HG03342 (cell line): ENCODE data around the gene PKD1.
"Not testable (repeated sequence)": the region's sequence is repeated elsewhere in the genome, so short reads cannot be mapped to it uniquely, and the experiment has no call there.

Source experiments
- ATAC-seq: cut with Tn5 transposase; IDR thresholded peaks from one replicate; pipeline ENCODE4 v1.9.1; 2021; ENCODE audit warnings: mild to moderate bottlenecking, moderate library complexity; ENCODE audit not compliant: unreplicated experiment

PKD1 gene

DNA sequence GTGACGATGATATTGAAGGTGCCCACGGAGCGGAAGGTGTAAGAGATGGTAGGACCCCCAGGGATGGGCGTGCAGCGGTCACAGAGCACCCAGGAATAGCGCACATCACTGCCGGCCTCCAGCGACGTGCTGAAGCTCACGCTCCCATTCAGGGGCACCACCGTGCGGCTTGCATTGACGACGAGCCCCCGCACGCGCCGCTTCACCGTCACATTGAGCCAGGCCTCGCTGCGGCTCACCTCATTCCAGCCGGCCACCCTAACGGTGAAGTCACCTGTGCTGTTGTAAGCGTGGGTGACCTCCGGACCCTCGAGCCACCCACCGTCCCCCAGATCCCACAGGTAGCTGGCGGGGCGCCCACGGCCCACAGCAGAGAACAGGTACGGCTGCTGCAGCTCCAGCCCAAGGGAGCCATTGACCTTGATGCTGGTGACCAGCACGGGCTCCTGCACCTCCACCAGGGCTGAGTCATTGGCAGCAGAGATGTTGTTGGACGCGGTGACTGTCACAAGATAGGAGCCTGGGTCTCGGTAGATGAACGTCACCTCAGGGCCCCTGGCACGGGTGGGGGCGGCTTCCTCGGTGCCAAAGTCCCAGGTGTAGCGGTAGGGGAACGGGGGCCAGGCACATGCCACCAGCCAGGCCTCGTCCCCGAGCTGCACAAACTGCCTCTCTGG, 25.2 kb downstream of the PKD1 start:
- ATAC-seq: not testable (repeated sequence)

DNA sequence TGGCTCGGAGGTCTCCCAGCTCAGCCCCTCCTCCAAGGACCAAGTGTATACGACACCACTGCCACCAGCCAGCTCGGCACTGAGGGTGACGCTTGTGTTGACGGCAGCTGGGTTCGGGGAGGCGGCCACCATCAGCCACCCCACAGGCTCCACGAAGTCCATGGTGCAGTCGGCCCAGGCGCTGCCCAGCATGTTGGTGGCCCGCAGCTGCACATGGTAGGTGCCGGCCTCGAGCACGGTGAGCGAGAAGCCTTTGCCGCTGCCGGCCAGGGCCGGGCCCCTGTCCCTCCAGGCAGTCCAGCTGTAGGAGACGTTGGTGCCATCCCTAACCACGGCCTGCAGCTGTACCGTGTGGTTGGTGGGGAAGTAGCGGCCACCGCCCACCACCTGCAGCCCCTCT, 25.8 kb downstream of the PKD1 start:
- ATAC-seq: not testable (repeated sequence)

- not testable (repeated sequence) for ATAC-seq
Observed at GRCh38 chr16:2109271-2109580, 26.5 kb downstream of the PKD1 start.

DNA sequence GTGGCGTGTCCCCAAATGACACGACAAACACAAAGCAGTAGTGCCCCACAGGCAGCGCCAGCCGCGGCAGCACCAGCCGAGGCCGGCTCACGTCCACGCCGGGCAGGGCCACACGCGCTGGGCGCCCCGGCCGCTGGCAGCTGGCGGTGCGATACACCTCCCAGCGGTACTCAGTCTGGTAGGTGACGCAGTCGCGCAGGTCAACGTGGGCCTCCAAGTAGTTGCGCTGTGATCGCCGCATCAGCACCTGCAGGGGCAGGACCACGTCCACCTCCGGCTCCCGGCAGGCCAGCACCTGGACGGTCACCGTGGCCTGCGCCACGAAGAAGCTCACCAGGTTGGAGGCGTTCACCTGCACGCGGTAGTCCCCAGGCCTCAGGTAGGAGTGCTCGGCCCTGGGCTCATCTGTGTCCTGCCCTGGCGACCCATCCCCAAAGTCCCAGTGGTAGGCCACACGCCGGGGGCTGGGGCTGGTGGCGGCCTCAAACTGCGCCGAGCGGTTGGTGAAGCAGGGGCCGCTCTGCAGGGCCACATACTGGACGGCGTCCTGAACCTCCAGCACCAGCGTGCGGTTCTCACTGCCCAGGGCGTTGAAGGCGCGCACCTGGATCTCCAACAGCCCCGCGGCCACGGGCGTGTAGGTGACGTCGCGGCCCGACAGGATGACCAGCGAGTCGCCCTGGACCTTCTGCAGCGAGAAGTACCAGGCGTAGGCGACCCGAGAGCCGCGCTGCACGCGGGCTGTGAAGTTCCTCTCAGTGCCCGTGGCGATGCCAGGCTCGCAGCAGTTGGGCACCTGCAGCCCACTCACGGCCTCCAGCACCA, 27.0 kb downstream of the PKD1 start:
- ATAC-seq: not testable (repeated sequence)

GRCh38 chr16:2107791-2108125, 27.9 kb downstream of the PKD1 start:
- ATAC-seq: not testable (repeated sequence)

DNA sequence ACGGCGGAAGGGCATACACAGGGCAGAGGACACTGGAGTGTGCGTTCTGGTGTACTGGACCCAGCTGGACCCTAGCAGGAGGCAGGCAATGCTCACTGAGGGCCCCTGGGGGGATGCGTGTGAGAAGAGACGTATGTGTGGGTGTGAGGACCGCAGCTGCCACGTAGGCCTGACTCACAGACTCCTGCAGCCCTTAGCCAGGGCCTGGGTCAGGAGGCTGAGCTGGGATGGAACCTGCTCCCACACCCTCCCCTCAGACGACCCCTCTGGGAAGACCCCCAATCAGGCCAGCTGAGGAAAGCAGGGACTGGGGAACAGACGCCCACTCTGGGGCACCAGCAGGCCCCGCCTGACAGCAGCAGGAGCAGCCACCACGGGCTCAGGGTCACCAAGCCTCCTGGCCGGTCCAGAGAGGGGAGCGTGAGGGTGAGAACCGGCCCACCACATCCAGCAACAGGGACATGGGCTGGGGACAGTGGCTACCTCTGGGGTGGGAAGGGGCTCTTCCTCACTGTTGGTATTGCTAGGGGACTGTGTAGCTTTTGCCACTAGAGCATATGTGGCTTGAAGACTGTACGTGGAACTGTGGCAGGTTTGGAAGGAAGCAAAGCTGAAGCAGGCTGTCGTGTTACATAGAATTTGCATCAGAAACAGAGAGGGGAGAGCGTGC, 28.4 kb downstream of the PKD1 start:
- not testable (repeated sequence) for ATAC-seq

DNA sequence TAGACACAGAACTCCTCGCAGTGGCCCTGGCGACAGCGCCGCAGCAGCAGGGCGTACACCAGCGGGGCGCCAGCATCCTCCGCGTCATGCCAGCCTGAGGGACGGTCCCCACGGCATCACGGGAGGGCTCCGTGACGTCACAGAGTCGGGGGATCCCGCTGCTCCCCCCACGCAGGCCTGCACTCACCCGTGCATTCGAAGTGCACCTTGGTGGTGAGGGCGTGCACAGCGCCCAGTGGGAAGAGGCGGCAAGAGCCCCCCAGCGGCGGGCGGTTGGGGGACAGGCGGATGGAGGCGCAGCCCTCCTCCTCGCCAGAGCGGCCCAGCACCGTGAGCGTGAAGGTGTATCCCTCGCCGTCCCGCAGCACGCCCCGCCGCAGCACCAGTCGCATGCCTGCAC, 29.5 kb downstream of the PKD1 start:
- ATAC-seq: not testable (repeated sequence)

DNA sequence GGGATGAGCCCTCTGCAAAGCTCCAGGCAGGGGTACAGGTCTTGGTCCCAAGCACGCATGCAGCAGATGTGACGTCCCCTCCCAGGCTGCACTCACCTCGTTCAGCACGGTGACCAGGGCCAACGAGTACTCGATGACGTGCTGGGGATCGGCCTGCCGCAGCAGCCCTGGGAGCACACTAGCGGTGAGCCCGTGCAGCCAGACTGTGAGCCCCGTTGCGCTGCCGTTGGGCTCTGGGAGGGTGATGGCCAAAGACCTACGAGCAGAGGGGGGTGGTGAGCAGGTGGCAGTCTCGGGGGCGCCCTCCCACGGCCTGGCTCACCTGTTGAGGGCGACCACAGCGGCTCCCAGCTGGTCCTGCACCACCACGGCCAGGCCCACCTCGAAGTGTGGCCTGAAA, 29.9 kb downstream of the PKD1 start:
- ATAC-seq: not testable (repeated sequence)

DNA sequence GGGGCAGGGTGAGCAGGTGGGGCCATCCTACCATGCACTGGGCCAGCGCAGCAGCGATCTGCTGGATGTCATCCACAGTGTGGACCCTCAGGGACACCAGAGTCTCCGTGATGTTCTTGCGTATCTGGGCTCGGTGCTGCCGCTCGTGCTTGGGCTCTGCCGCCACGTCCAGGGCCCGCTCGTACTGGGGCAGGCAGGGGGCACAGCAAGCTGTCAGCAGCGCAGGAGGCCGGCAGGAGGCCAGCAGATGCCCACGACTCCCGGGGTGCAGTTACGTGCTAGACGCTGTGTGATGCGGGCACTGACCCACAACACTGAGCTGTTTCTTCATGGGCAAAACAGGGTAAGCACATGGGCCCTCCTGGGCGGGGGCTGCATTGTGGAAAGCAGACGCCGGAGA, 30.4 kb downstream of the PKD1 start:
- not testable (repeated sequence) for ATAC-seq

- ATAC-seq: not testable (repeated sequence)
Observed at GRCh38 chr16:2104464-2104863, 31.2 kb downstream of the PKD1 start.

DNA sequence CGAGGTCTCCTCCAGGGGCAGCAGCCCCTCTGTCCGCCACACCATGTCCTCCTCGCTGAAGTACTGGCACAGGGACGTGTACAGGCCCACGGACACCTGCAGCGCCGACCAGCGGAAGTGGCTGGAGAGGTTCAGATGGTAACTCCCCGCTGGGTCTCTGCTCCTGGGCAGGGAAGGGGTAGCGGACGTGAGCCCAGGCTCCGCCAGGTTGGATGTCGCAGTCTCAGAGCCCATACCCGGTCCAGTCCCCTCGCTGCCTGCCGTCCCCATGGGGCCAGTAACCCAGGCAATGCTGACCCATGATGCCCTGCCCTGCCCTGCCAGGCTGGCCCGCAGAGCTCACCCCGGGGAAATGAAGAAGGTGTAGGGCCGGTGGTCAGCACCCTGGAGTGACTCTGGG, 33.2 kb downstream of the PKD1 start:
- ATAC-seq: no peak

DNA sequence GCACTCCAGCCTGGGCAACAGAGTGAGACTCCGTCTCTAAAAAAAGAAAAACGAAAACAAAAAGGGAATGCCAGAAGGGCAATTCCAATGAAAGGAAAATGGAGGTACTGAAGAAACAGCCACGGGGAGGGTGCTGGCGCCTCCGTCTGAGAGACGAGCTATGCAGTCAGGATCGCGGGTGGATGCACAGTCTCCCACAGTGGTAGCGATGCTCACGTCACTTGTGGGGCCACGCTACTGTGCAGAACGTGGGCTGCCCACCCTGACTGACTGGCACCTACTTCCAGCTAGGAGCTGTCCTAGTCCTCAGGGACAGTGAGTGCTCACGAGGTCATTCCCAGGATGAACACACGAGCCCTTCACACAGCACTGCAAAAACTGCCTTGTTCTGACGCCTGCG, 34.1 kb downstream of the PKD1 start:
- ATAC-seq: not testable (repeated sequence)

GRCh38 chr16:2097689-2098088, 38.0 kb downstream of the PKD1 start:
- ATAC-seq: not testable (repeated sequence)

- no peak for ATAC-seq
Observed at GRCh38 chr16:2096853-2097595, 38.7 kb downstream of the PKD1 start.

DNA sequence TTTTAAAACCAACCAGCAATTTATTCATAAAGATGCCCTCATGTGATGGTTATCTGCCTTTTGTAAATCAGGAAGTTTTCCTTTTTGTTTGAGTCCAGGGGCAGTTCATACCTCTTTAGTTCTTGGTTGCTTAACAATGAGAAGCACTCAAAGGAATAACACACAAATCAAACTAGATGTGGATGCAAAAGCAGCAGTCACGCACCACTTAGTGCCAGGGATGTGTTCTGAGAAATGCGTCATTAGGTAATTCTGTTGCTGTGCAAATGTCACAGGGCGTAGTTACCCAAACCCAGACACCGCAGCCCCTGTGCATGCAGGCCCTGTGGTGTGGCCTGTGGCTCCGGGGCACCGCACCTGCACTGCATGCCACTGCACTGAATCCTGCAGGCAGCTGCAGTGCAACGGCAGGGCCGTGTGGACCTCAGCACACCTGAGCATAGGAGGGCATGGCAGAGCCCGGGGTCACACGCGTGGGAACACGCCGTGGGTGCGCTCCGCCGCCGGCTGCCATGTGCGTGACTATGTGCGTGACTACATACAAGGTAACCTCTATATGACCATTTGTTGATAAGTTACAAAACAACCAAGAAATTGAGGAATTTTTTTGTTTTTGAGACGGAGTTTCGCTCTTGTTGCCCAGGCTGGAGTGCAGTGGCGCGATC, 39.6 kb downstream of the PKD1 start:
- no peak for ATAC-seq

DNA sequence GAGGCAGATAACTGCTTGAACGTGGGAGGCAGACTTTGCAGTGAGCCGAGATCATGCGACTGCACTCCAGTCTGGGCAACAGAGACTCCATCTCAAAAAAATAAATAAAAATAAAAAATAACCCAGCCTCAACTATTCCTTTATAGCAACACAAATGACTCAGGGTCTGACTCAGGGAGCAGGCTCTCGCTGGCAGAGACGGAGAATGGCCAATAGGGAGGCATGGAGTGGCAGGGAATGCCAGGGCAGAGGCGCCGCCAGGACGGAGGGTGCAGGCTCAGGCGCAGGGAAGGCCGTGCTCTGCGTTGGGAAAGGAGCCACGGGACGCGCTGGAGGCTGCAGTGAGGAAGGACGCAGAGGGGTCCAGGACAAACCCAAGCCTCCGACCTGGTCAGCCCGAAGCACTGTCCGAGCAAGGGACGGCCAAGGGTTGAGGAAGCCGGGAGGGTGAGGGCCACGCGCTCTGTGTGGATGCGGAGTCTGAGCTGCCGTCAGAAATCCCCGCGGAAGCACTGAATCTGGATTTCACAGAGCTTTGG, 40.3 kb downstream of the PKD1 start:
- ATAC-seq: no peak

DNA sequence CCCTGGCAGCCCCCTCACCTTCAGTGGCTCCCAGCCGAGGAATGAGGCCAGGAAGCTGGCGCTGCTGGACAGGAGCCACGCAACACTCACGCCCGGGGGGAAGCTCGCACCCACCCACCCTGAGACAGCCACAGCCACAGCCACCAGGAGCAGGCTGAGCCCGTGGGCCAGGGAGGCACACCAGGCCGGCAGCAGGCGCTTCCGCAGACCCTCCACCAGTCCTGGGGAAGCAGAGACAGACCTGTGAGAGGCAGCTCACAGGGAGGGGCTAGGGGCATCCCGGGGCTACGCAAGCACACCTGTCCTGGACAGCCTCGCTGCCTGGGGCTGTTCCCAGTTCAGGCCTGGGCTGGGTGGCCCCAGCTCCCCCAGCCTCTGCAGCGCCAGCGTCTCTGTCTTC, 41.9 kb downstream of the PKD1 start:
- no peak for ATAC-seq

- ATAC-seq: no peak
Observed at GRCh38 chr16:2092866-2093265, 42.8 kb downstream of the PKD1 start.

GRCh38 chr16:2092256-2092620, 43.5 kb downstream of the PKD1 start:
- no peak for ATAC-seq

DNA sequence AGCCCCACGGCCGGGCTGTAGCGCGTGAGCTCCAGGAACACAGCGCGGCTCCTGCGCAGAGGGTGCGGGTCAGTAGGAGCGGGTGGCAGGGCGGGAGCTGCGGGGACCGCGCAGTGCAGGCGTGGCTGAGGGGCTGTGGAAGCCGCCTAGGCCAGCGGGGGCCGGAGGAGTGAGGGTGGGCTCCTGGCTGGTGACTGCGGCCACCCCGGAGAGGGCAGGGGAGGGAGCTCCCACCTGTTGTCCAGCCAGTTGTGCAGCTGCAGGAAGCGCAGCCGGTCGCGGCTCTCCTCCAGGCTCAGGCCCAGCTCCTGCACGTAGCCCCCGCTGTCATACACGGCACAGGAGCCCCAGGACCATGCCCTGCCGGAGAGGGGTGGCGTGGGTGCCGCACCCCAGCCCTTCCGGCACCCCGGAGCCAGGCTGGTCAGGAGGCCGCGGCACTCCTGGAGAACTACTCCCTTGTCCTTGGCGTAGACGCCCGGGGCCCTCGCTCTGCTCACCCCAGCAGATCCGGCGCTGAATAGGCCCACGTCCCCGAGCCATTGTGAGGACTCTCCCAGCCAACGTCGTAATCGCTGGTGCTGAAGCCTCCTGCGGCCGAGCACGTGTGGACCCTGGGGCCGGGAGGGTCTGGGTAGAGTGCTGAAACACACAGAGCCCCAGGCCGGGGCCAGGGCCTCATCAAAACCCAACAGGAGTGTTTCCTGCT, 44.0 kb downstream of the PKD1 start:
- ATAC-seq: no peak
